Stimulated activated CD8-positive, alpha-beta memory T cell treated with anti-CD3 and anti-CD28 coated beads, Interleukin-7, amount 100 ng/mL, for 48 hours (primary cell): ENCODE data around the gene IGFBP4.

Source experiments
- DNase-seq, 2 donors: peaks; one replicate each; pipeline ENCODE4 v3.0.0-alpha.2; 2020; ENCODE audit warnings: low read depth in 1 of 2; ENCODE audit errors: extremely low read depth in 1 of 2

The IGFBP4 gene

DNA sequence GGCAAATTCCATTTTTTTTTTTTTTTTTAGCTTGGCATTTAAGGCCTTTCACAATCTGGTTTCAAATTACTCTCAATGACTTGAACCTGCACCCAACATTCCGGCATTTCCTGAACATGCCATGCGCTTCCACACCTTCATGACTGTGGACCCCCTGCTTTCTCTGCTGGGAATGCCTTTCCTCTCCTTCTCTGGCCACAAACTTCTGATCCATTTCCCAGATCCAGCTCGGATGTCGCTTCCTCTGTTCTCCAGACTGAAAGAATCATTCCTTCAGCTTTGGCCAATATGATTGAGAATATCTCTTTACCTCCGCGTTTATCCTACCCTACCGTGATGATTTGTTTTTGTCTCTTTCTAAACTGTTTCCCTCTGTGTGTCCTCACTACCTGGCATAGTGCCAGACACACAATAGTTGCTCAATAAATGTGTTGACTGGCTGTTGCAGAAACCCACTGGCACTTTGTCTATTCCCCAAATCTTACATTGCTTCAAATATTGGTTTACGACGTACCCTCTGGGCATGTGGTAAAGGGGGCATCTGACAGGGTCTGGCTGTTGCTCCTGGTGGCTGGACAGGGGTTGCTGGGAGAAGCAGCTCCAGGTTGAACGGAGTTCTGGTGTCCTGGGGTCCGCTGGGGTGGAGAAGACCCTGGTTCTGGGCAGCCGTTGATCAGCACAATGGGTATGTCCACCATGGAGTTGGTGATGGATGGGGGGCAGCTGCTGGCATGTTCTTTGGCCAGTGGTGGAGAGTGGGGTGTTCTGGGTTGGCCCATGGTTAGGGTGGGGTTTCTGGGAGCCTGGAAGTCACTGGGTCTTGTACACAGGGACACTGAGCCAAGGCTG lies 43.5 kb downstream of the IGFBP4 start:
- no peak for DNase-seq

DNA sequence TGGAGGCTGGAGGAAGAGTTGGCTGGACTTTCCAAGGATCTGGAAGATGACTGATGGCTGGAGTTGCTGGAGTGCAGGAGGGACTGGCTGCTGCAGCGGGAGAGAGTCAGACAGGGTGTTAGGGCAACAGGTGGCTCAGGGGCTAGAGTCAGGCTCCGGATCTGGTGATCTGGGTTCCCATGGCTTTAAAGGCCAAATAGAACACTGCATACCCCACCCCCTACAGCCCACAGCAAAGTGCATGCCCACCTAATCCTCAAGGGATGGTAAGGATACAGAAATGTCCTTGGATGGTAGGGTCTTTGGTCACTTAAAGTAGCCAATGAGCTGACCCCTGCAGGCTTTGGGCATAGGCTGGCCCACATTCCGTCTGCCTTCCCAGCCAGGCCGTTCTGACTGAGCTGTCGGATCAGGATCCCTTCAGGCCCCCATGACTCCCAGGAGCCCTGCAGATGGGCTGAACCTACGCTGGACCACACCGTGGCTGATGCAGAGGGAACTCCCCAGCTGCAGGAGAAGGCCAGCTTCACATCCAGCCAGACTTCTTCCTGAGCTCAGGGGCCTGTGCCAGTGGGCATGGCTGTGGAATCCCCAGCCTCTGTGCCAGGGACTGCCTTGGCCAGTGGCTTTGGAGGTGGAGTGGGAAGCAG lies 44.2 kb downstream of the IGFBP4 start:
- DNase-seq, result no peak

DNA sequence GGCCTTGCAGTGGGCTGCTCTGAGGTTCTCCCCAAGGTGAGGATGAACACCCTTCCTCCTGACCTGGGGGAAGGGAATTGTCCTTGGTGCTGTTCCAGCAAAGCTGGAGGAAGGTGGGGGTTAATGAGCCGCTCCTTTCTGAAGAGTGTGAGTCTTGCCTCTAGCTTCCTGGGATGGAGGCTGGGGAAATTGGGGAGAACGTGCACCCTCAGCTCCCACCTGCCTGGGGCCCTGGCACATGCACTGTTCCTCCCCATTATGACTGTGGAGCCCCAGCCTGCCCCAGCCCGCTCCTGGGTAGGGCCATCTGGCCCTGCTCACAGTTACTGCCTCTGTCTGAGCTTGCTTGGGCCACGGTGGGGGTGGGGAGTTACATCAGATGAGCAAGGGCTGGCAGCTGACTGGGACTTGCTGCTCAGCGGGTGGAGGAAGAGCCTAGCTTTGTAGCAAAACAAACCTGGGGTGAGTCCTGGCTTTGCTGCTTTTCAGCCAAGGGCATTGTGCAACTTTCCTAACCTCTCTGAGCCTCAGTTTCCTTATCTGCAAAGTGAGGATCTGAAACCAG lies 47.1 kb downstream of the IGFBP4 start:
- no peak for DNase-seq

DNA sequence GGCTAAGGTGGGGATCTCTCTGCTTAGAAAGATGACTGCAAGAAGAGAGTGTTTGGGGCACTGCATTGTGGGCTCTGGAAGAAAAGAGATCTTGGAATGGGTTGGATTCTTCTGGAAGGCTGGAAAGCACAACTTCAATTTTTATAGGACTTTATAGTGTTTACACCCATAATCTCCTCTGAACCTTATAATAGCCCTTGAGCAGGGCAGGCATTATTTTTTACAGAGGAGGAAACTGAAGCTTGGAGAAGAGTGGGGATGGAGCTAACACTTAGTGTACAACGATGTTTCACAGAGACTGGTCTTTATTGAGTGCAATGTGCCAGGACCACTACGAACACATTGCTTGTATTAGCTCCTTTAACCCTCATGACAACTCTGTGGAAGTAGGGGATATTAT lies 47.7 kb downstream of the IGFBP4 start:
- DNase-seq, result no peak

DNA sequence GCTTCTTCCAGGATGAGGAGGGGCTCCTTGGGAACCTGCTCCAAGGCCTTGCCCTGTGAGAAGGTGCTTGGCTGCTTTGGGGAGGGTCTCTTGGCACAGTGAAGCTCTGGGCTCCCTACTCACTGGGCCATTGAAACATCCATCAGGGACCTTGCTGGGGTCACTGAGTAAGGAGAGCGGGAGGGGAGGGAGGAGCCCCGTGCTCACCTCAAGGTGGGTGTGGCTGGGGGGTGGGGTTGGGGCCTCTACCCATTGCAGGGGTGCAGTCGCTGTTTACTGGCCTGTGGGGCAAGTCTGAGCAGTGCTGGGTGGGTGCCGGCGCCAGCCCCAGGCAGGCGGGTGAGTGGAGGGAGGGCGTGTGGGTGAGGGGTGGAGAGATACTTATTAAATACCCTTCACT lies 48.2 kb downstream of the IGFBP4 start:
- no peak for DNase-seq

DNA sequence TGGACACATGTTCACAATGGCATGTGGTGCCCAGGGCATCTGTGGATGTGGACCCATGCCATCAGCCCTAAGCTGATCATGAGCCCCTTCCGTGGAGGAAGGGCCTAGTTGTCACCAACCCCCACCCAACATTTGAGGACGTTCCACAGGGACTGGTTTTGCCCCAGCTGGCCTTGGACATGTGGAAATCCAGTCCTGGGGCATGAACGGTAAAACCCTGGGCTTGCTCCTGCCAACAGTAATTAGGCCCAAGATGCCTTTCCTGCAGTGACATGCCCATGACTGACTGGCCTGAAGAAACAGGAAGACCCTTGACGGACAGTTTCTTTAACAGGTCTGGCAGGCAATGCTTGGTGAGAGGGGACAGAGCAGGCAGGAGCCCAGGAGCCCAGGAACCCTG lies 50.4 kb downstream of the IGFBP4 start:
- no peak for DNase-seq

DNA sequence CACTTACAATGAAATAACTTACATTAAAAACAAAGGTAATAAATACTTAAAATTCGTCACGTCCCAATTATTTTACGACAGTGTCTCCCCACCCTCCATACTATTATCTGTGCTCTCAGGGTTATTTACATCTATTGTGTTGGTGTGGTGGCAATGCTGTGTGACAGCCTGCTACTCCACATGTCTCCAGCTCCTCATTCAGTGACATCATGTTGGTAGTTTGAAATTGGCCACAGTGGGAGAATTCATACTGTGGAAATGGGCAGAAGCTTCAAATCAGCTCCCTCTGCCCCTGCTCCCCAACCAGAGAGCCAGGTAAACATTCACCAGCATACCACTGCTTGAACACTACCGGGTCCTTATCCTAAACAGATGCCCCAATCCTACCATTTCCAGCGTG lies 51.9 kb downstream of the IGFBP4 start:
- no peak for DNase-seq

DNA sequence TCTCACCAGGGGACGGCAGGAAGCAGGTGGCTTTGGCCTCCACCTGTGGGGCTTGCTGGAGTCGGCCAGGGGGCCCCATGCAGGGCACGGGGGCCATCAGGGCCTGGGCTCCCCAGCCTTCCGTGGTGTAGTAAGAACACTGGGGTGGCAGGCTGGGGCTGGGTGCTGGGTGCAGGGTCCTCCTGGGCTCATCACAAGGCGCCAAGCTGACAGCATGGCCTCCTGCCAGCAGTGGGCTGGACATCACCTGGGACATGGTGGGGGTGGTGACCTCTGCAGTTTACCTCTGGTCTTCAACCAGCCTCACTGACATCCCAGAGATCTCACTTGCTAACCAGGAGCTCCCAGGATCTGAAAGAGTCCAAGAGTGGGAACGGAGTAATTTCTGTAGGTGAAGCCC lies 52.9 kb downstream of the IGFBP4 start:
- no peak for DNase-seq

DNA sequence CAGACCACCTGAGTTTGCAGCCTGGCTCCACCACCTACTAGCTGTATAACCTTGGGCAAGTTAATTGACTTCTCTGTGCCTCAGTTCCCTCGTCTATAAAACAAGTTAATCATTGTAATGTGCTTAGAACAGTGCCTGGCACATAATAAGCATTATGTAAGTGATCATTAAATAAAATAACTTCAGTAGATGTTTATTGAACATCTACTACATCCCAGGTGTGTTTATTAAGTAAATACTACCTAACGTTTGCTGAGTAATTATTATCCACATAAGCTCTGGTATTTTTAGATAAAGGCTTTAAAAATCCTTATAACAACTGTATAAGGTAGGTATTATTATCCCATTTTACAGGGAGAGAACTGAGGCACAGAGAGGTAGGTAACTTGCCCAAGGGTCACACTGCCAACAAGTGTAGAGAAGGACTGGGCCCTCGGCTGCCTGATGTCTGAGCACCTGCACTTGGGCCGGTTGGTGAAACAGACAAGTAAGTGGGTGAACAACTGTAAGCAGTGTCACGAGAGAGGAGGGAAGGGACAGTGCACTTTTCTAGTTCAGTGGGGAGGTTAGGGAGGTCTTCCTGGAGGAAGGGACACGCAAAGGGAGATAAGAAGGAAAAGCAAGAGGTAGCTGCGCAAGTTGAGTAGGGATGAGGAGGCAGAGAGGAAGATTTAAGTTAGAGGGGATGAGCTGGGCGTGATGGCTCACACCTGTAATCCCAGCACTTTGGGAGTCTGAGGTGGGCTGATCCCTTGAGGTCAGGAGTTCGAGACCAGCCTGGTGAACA lies 53.6 kb downstream of the IGFBP4 start:
- no peak for DNase-seq

DNA sequence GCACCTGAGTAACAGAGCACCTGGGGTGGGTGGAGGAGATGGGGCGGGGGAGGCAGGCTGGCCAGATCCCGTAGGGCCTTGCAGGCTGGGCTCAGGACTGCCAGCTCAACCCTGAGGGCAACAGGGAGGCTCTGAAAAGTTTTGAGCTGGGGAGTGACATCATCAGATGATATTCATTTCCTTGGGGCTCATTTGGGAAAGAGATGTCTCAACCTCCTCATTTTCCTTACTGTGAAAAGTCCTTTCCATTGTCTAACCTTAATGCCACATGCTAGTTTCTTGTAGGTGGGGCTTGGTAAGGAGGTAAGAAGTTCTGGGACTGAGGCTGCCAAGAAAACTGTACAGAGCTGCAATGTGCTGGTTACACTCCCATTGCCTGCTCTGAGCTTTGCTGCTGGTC lies 54.4 kb downstream of the IGFBP4 start:
- no peak for DNase-seq

DNA sequence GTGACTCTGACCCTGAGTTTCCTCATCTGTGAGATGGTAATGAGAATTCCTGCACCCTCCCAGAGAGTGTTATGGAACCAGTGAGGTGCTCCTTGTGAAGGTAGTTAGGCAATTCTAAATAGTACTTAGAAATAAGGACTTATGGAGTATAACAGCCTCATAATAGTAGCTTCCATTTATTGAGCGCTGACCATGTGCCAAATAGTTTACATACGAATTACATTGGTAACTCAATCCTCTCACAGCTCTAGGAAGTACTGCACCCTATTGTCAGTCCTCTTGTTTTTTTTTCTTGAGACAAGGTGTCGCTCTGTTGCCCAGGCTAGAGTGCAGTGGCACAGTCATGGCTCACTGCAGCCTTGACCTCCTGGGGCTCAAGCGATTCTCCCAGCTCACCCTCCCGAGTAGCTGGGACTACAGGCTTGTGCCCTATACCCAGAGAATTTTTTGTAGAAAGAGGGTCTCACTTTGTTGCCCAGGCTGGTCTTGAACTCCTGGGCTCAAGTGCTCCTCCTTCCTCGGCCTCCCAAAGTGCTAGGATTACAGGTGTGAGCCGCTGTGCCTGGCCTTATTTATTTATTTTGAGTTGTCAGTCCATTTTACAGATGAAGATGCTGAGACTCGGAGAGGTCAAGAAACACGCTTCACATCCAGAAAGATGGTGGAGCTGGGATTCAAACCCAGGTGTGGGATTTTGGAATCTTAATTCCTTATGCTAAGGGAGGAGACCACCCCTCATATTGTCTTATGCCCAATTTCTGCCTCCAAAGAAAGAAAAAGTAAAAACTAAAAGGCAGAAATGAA lies 55.2 kb downstream of the IGFBP4 start:
- no peak for DNase-seq

DNA sequence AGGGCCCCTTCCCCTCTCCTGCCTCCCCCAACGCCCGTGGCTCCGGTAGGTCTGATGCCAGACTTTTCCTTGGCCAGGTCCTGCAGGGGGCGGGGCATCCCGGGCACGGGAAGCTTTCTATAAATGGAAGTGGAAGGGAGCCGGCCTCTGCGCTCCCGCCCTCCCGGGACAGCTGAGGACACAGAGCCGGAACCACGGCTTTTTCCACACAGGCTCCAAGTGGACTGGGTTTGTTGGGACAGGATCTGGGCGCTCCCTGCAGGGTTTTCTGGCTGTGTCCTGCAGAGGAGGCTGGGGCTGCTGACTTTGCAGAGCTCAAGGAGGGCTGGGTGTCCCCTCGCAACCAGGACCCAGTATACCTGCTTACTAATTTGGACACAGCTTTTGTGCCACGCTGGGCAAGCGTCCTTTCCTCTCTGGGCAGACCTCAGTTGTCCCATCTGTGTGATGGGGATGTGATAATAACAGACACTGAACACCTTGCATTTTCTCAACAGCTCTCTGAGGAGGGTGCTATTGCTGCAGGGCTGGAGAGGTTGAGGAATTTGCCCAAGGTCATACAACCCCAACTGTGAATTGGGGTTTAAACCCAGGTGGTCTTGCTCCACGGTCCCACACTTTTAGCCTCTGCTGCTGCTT lies 56.4 kb downstream of the IGFBP4 start:
- DNase-seq, result no peak

DNA sequence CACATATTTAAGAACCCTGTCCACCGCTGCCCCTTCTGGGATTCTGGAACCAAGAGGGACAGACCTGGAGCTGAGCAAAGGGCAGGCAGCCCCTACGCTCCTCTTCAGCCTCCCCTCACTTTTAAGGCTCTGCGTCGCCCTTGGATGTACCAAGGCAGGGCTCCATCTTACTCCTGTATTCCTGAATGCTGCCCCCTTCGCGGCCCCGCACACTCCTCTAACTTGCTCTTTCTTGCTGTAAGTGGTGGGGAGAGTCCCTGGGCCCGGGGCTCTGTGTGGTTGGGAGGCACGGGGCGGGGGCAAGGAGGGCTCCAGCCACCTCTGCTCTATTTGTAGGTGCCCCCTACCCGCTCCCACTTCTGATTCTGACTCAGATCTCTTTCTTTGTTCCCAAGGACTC lies 56.9 kb downstream of the IGFBP4 start:
- DNase-seq, result no peak

DNA sequence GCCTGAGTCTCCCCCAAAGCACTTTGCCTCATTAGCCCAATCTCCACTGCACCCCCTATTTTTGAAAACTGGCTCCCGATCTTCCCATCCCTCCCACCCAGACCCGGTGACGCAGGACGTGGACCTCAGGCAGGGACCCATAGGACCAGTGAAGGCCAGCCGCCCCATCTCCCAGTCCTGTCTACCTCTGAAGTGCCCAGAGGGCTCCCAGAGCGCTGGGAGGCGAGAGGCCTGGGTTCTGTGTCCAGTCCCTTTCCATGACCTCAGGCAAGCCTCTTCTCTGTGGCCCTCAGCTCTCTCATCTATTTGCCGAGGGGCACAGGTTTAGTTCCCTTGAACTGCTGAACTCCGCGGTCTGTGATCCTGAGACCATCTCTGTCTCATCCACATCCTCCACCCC lies 57.5 kb downstream of the IGFBP4 start:
- DNase-seq, result no peak

DNA sequence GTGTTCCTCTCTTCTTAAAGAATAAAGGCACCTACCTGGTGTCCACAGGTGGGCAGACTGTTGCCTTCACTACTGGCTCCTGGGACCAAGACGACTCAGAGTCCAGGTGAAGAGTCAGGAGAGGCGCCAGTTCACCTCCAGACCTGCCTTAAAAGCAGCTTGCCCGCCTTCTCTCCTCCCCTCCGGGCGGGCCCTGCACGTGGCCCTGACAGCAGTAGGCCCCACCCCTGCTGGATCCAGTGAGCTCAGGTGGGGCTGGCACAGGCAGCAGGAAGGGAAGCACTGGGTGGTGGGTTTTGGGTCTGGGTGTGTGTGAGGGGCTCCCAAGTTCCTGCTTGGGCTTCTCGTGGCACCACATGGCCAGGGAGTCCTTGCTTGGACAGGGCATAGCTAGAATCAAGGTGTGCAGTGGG lies 58.3 kb downstream of the IGFBP4 start, which contains the start of gene TNS4:
TNS4 (minus strand) TSS at position 125 of the 413 bp plus-strand sequence. CDS start 5,198 bp downstream, outside the sequence.
- no peak for DNase-seq

DNA sequence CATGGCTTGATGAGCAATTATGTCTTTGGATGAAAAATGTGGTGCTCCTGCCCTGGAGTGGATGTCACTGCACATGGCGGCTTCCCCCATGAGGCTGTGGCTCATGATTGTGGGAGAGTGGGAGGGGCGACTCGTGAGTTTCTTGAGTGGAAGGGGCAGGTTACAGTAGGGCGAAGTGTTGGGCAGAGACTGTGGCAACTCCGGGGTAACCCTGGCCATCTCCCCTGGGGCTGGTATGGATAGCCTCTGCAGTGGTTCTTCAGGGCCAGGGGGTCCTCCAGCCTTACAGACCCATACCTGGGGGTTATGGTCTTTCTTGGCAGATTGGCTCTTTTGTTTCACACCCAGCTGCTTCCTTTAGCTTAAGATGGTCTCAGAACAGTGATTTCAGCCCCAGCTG lies 59.5 kb downstream of the IGFBP4 start:
- DNase-seq, result no peak

DNA sequence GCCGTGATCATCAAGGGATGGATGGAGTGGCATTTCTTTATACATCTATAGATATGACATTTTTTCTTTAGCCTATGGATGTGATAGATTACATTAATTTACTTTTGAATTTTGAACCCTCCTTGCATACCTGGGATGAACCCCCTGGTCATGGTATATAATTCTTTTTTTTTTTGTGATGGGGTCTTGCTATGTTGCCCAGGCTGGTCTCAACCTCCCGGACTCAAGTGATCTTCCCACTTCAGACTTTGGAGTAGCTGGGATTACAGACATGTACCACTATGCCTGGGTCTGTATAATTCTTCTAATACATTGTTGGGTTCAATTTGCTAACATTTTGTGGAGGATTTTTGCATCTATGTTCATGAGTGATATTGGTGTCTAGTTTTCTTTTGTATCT lies 59.9 kb downstream of the IGFBP4 start:
- DNase-seq, result no peak

DNA sequence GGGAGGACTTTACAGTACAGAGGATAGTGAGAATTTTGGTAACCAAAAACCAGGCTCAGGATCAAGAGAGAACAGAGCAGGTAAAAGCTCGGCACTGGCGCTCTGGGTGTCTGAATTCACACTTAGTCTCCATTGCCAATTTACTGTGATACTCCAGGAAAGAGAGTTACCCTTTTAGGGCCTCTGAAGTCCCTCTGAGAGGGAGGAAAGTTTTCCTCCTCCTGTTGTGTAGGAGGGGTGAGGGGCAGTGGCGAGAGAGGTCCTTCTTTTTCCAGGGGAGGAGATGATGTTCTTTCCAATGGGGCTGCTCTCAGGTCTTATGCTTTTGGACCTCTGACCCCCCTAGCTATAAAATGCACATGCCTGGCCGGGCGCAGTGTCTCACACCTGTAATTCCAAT lies 63.5 kb downstream of the IGFBP4 start:
- DNase-seq, result no peak
